HG02623 (cell line): ENCODE measurements around the gene PRPF18.
"Not testable (repeated sequence)": the region's sequence is repeated elsewhere in the genome, so short reads cannot be mapped to it uniquely, and the experiment has no call there.

Experiments
- ATAC-seq: cut with Tn5 transposase; IDR thresholded peaks from one replicate; pipeline ENCODE4 v1.9.1; 2021; ENCODE audit warnings: moderate library complexity; ENCODE audit not compliant: unreplicated experiment

Gene PRPF18

GRCh38 chr10:13586676-13587355 lies at the start of gene PRPF18:
Gene PRPF18, plus strand, starts transcription at chr10:13586965. Its CDS starts 122 bp downstream, at chr10:13587087.
- peak; percentile 99 for ATAC-seq

GRCh38 chr10:13537985-13538384 lies 48.8 kb upstream of the PRPF18 start:
- ATAC-seq, result not testable (repeated sequence)

- ATAC-seq, result no peak
These were observed 44.2 kb upstream of the PRPF18 start for GRCh38 chr10:13542533-13542932.

GRCh38 chr10:13550802-13551201 lies 36.0 kb upstream of the PRPF18 start:
- ATAC-seq, result no peak

GRCh38 chr10:13555884-13556510 lies 30.8 kb upstream of the PRPF18 start:
- no peak for ATAC-seq

DNA sequence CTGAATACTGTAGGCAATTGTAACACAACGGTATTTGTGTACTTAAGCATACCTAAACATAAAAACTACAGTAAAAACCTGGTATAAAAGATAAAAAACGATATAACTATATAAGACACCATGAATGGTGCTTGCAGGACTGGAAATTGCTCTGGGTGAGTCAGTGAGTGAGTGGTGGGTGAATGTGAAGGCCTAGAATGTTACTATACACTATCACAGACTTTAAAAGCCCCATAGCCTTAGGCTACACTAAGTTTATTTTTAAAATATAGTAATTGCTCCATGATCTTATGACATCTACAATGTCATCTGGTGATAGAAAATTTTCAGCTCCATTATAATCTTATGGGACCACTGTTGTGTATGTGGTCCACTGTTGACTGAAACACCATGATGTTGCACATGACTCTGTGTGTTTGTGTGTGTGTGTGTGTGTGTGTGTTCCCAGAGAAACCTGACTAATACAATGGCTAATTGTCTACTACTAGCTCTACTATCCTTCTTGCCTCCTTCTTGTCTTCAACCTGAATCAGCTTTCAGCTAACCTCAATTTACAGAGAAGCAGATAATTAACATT lies 27.6 kb upstream of the PRPF18 start:
- ATAC-seq, result no peak

DNA sequence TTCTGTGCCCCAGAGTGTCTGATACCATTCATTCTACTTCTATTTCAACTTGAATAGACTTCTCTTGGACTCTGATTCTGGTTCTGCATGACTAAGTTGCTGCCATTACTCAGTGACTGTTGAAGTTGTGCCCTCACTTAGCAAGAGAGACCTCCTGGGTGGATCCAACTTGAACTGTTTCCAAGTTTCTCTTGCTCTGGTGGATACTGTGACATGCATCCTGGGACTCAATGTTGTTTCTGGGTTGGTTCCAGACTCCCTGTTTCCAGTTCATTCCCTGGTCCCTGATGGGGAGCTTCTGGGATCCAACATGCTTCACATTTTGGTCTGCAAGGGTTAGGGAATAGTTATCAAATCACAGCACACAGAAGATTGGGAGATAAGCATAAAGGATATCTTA lies 26.2 kb upstream of the PRPF18 start:
- ATAC-seq, result no peak

DNA sequence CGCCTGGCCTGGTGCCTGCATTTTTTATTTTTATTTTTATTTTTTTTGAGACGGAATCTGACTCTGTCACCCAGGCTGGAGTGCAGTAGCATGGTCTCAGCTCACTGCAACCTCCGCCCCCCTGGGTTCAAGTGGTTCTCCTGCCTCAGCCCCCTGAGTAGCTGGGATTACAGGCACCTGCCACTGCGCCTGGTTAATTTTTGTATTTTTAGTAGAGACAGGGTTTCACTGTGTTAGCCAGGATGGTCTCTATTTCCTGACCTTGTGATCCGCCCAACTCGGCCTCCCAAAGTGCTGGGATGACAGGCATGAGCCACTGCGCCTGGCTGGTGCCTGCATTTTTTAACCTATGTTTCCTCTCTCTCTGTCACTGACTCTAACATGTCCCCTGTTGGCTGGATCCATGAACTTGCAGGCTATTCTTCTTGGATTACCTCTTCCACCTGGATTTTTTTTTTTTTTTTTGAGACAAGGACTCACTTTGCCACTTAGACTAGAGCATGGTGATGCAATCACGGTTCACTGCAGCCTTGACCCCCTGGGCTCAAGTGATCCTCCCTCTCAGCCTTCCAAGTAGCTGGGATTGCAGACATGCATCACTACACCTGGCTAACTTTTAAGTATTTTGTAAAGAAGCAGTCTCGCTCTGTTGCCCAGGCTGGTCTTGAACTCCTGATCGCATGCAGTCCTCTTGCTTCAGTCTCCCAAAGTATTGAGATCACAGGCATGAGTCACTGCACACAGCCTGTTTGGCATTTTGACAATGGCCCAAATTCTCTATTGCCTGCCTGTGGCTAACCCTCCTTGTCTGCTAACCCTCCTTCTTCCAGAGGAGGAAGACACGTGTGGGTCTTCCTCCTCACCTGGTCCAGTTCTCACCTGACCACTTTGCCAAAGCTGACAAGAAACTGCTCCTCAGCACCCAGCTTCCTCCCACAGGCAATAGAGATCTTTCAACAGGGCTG lies 23.0 kb upstream of the PRPF18 start:
- ATAC-seq, result no peak

- no peak for ATAC-seq
These were observed 22.2 kb upstream of the PRPF18 start for GRCh38 chr10:13564576-13564975.

- no peak for ATAC-seq
These were observed 19.7 kb upstream of the PRPF18 start for GRCh38 chr10:13567030-13567429.

GRCh38 chr10:13571541-13571940 lies 15.2 kb upstream of the PRPF18 start:
- no peak for ATAC-seq

GRCh38 chr10:13573960-13574359 lies 12.8 kb upstream of the PRPF18 start:
- ATAC-seq, result no peak

- ATAC-seq, result no peak
These were observed 1.5 kb upstream of the PRPF18 start for GRCh38 chr10:13585195-13585751.

DNA sequence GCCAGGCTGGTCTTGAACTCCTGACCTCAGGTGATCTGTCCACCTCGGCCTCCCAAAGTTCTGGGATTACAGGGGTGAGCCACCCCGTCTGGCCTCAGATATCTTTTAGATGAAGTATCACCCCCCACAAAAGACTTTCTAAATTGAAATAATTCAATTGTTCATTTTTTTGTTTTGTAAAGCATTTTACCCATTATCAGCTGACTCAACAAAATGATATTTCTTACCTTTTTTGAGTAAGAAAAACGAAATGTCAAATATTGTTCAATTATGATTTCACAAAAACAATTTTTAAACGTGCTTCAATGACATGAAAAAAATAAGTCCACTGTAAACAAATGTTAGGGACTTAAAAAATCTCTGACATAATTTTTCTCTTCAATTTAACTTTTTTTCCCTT lies 822 bp upstream of the PRPF18 start:
- ATAC-seq, result no peak

DNA sequence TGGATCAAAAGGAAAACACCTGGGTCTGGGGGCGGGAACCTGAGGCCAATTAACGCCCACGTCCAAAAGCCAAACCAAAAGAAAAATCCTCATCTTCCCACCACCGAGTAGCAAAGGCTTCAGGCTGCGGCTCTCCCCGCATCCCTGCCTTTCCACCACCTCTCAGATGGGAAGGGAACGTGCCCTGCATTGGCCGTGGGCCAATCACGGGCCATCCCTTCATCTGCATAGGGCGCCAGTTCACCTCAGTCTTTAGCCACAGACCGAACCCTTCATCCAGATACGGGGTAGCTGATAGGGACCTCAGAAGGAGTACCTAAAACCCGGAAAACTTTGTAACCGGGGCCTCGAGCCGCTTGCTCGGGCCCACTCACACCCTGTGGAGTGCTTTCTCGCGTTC lies 626 bp downstream of the PRPF18 start:
- ATAC-seq, result no peak

- no peak for ATAC-seq
These were observed 2.6 kb downstream of the PRPF18 start for GRCh38 chr10:13589316-13589715.

DNA sequence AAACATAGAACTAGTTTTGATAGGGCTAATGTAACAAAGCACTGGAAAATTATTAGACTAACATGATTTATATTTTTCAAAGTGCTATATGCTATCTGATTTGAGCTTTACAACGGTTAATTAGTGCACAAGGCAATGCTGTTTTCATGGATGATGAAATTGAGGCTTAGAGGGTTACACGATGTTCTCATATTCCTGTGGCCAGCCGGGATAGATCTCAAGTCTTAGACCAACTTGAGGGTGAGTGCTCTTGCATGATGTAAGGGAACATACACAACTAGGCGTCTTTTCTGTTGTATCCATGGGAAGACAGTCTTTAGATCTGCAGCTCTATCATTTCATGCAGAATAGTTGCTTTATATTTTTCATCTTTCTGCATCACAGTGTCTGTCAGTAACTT lies 4.1 kb downstream of the PRPF18 start:
- no peak for ATAC-seq

DNA sequence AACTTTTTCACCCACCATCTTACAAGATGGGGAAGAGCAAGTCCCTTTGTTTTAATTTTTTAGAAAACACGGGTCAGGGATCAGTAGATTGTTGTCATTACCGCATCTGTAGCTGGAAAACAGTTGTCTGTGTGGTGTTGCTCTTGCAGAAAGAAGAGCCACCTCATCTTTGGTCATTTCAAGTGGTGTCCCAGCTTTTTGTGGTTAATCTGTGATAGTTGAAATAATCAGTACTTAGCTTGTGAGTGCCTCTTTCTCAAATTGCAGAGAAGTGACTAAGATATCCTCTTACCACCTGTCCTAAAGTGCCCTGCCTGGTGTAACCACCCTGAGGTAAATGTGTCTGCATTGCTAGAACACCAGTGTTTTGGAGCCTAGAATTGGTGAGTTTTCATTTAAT lies 5.5 kb downstream of the PRPF18 start:
- ATAC-seq, result no peak

GRCh38 chr10:13593535-13593934 lies 6.8 kb downstream of the PRPF18 start:
- ATAC-seq, result no peak

DNA sequence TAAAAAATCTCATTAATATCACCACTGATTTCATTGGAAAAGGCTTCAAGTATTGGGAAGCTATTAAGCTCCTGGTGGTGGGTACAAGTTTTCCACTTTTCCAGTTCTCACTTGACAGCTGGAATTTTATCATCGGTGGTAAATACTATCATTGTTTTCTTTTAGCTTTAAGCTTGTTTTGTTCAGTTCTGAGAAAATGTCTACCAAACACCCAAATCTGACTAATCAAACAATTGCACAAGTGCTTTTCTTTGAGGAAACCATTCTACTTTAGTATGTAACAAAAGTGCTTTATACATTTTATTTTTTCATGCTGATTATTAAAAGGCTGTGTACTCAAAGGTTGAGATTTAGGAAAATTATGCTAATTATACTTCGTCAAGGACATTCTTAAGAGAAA lies 7.9 kb downstream of the PRPF18 start:
- no peak for ATAC-seq

DNA sequence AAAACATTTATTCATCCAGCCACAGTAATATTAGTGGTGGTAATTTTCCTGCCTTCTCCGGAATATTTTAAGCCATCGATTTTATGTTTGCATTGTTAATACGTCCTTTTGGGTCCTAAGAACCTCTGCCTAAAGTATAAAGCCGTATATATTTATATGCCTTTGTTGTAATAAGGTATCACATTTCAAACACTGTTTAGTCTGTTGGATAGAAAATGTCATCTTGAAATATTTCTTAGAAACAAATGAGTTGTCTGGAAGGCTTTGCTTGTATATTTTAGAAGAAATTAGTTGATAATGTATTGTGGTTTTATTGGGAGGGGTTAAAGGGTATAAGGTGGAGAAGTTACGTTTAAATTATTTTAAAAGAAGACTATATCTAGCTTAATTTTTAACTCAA lies 11.1 kb downstream of the PRPF18 start:
- ATAC-seq, result no peak
